RCC 7860 (cell line): ENCODE data around the gene TMEM63A.
"Not testable (repeated sequence)": the region's sequence is repeated elsewhere in the genome, so short reads cannot be mapped to it uniquely, and the experiment has no call there.

Experiments
- DNase-seq: peaks from one replicate; pipeline ENCODE4 v3.0.0-alpha.2; 2015; ENCODE audit warnings: low spot score
- FAIRE-seq: peaks from 2 replicates; lab custom pipeline; 2012; peaks lifted over from hg19 to GRCh38; lab: Jason Lieb, UNC

TMEM63A gene

DNA sequence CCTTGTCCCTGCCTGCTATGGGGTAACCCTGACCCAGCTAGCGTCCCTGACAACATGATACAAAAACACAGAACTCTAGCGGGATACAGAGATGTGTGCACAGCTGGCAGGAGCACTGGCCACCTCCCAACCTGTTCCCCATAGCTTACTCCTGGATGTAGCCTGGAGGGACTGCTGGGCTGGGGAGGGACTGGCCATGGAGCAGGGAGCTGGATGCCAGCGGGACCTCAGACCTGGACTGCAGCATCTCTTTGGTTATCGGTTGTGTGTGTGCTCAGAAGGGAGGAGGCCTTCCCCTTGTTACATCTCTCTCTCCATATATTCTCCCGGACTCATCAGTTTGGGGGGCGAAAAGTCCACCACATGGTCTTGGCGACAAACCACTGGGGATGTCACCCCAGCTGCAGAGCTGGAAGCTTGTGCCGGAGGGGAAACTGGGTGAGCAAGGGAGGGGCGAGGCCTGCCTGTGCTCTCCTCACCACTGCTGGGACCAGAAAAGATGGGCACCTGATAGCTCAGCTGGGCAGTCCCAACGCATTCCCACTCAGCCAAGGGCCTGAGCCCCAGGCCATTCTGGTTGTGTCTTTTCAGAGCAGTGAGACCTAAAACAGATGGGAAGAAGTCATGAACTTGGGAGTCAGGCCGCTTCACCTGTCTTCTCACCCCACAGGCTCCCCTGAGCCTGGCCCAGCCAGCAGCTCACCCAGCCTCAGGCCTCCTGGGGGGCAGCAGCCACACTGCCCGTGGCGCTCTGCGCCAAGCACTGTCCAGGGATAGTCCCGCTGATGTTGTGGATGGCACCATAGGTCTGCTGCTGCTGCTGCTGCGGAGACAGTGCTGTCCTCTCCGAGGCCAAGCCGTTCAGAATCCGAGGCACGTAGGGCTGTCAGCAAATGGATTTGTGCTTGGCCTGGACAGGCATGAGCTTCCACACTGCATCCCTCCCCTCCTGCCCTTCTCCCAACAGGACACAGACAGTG lies 35.6 kb downstream of the TMEM63A start:
- FAIRE-seq, result no peak
- no peak for DNase-seq

DNA sequence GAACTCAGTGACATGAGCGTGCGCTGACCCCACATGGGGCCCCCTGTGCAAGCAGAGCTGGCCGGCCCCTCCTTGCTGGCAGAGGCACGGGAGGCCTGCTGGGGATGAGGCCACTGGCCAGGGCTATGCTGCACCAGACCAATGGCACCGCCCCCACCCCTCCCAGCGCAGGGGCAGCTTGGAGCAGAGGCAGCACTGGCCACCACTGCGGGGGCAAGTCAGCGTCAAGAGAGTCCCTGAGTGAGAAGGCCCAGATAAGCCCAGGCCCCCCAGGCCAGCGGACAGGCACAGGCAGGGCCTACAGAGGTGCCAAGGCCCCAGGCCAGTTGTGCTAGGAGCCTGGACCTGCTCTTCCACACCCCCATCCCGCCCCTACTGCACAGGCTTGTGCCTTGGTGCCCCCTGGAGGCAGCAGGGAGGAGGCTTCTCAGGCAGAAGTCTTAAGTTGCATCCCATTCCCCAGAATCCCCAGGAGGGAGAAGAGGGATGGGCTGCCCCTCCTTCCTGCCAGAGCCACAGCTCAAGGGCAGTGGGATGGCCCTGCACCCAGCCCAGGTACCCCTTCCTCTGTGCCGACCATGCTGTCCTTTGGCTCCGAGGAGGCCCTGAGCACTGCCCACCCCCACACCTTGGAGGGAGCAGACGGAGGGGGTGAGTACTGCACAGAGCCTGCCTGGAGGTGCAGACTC lies 36.5 kb downstream of the TMEM63A start:
- FAIRE-seq (no peak), DNase-seq (peak; percentile 53)

DNA sequence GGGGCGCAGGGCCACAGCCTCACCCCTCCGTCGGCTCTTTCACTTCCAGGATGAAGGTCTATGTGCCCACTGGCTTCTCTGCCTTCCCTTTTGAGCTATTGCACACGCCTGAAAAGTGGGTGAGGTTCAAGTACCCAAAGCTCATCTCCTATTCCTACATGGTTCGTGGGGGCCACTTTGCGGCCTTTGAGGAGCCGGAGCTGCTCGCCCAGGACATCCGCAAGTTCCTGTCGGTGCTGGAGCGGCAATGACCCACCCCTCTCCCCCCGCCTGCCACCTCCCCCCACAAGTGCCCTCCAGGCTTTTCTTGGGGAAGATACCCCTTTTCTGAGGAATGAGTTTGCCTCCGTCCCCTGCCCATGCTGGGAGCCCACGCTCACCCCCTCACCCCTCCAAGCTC lies 37.1 kb downstream of the TMEM63A start:
- DNase-seq, result no peak
- no peak for FAIRE-seq

DNA sequence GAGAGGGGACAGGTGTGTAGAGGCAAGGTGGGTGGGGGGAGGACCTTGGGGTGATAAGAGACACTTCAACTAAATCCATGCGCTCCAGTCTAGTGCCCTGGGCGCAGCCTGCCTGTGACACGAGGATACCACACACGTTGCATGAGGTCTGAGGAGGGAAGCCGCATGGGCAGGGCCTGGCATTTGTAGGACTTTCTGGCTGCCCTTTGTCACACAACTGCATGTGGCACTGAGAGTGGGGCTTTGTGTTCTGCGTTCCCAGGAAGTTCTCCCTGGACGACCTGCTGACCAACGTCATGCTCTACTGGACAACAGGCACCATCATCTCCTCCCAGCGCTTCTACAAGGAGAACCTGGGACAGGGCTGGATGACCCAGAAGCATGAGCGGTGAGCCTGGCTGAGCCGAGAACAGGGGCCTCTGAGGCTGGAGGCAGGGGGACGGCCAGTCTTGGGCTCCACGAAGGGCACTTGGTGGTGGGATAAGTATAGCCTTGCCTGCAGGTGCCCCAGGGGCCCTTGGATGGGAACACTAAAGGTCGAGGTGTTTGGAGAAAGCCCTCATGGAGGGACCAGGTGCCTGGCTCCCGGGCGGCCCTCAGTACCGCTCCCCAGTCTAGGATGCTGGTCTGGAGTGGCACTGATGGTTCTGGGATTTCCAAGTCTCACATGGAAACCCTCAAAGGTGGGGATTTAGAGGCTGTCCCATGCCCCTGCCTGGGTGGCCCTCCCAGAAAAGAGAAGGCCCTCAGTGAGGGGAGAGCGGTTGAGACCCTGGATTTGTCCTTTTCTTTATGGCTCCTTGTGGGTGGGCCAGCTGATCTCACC lies 37.7 kb downstream of the TMEM63A start:
- FAIRE-seq (no peak), DNase-seq (peak; percentile 10)

GRCh38 chr1:225843426-225843795 lies 38.8 kb downstream of the TMEM63A start:
- no peak for FAIRE-seq

GRCh38 chr1:225842788-225843425 lies 39.3 kb downstream of the TMEM63A start:
- DNase-seq (no peak), FAIRE-seq (no peak)

More at GRCh38 chr1:225843426-225843795, 38.8 kb downstream of the TMEM63A start:
- no peak for DNase-seq

GRCh38 chr1:225842074-225842473 lies 40.1 kb downstream of the TMEM63A start:
- no peak for DNase-seq
- no peak for FAIRE-seq

DNA sequence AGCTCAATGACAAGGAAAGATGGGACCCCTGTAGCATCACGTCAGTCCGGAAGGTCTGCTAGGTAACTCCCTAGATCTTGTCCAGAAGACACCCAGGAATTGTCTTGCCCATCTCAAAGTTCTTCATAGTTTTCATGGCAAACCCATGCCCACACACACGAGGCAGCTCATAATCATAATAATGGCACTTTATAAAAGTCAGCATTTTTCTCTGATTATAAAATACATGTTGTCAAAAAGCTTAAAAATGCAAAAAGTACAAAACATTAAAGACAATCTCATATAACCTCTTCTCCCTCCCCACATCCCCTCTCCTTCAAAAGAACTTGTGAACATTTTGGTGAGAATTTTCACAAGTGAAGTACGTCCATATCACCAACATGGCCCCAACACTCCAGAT lies 41.5 kb downstream of the TMEM63A start:
- no peak for FAIRE-seq
- DNase-seq, result no peak

DNA sequence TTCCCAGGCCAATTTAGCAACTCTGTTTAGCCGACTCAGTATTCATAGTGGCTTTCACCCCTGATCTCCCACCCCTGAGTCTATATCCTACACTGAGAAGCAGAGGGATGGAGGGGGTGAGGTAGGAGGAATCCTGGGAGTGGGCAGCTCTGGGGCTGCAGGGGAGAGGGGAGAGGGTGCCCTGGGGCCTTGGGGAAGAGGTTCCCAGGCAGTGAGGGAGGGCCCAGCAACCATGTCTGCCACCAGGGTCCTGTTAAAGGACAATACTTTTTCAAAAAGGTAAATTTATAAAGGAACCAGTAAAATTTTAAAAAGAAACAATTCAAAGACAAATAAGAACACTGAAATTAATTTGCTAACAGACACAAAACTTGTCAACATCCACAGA lies 42.0 kb downstream of the TMEM63A start:
- DNase-seq (no peak), FAIRE-seq (no peak)

- no peak for FAIRE-seq
- no peak for DNase-seq
Measured at GRCh38 chr1:225838793-225839192, 43.4 kb downstream of the TMEM63A start.

GRCh38 chr1:225836296-225836695 lies 45.9 kb downstream of the TMEM63A start:
- not testable (repeated sequence) for DNase-seq, FAIRE-seq

- FAIRE-seq, result no peak
- no peak for DNase-seq
Measured at GRCh38 chr1:225835856-225836255, 46.3 kb downstream of the TMEM63A start.

DNA sequence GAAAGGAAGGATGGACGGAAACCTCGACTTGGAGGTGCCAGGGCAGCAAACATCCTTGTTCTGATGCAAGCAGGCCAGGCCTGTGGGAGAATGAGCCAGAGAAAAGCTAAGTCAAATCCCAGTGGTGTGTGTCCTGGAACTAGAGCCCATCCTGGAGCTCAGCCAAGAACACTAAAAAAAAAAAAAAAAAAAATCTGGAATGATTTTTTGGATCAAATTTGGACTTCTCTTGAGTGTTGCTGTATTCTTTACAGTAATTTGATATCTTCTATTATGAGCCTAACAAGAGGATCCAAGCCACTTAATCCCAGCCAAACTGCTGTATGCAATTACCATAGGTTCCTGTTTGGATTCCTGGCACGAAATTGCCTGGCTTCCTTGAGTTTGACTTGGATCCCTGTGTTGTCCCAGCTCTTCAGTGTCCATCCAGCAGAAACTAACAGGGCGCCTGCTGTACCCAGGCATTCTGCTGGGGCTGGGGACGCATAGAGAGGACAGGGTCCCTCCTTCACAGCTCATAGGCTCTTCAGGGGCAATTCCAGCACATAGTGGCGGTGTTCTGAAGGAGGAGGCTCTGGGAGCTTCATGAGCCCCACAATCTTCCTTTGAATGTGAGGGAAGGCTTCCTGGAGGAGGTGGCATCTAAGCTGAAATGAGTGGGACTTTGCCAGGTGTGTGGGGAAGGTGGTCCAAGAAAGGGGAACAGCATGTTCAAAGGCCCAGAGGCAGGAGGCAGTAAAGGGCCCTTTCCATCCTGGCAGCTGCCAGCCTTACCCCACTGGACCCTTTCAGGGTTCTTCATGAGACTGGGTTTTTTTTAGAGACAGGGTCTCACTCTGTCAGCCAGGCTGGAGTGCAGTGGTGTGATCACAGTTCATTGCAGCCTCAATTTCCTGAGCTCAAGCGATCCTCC lies 47.5 kb downstream of the TMEM63A start:
- DNase-seq, result no peak
- FAIRE-seq, result no peak

- no peak for DNase-seq
- FAIRE-seq, result no peak
Measured at GRCh38 chr1:225830841-225831240, 51.3 kb downstream of the TMEM63A start.

GRCh38 chr1:225828706-225829345 lies 53.4 kb downstream of the TMEM63A start:
- no peak for DNase-seq
- FAIRE-seq, result no peak

GRCh38 chr1:225827076-225827475 lies 55.1 kb downstream of the TMEM63A start:
- DNase-seq, result no peak
- no peak for FAIRE-seq

DNA sequence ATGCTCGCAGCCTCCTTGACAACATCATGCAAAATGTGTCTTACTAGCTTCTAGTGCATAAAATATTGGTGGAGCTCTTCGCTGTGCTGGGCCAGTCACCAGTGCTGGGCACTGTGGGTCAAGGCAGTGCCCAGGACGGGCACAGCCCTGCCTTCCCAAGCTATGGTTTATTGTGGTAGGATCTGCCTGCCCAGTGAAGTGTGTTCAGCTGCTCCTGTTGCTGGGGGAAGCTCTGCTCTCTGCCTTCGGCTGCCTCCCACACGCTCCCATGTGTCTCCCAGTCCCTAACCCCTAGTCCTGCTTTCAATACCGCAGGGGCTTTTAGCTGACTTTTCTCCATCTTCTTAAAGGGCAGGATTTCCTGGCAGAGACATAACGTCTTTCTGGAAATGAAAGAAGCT lies 56.6 kb downstream of the TMEM63A start:
- FAIRE-seq (no peak), DNase-seq (no peak)

GRCh38 chr1:225825078-225825477 lies 57.1 kb downstream of the TMEM63A start:
- DNase-seq, result no peak
- no peak for FAIRE-seq

DNA sequence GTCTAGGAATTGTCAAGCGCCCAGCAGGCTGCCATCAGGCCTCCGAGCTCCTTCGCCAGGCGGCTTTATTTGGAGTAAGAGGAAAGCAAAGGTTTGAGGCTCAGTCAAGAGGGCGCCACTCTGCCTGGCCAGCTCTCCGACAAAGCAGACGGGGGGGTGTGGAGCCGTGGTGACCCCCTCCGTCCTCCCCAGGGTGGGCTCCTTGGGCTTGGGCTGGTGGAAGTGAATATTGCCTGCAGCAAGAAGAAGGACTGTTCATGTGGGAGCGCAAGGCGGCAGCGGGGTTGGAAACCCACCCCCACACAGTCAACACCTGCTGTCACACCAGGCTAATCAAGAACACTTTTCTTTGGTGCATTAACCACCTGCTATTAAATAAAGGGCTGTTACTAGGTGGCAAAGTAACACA lies 57.6 kb downstream of the TMEM63A start:
- no peak for FAIRE-seq
- no peak for DNase-seq
